Stimulated activated CD4-positive, alpha-beta T cell treated with anti-CD3 and anti-CD28 coated beads, Interleukin-2, amount 100 ng/mL, for 24 hours (primary cell): ENCODE data around the gene NAV3.

Source experiments
- DNase-seq, 2 donors: peaks; one replicate each; pipeline ENCODE4 v3.0.0-alpha.2; 2020

The NAV3 gene

GRCh38 chr12:77845831-77846230 lies 15.1 kb downstream of the NAV3 start:
- DNase-seq, result no peak

- no peak for DNase-seq
Measured at GRCh38 chr12:77847060-77847541, 16.4 kb downstream of the NAV3 start.

GRCh38 chr12:77847680-77848431 lies 17.2 kb downstream of the NAV3 start:
- no peak for DNase-seq

- no peak for DNase-seq
Measured at GRCh38 chr12:77850129-77850528, 19.4 kb downstream of the NAV3 start.

- no peak for DNase-seq
Measured at GRCh38 chr12:77850698-77851097, 20.0 kb downstream of the NAV3 start.

GRCh38 chr12:77855548-77855947 lies 24.9 kb downstream of the NAV3 start:
- DNase-seq, result no peak

GRCh38 chr12:77861317-77861716 lies 30.6 kb downstream of the NAV3 start:
- no peak for DNase-seq

GRCh38 chr12:77865178-77865577 lies 34.5 kb downstream of the NAV3 start:
- DNase-seq, result no peak

GRCh38 chr12:77878901-77879300 lies 48.2 kb downstream of the NAV3 start:
- no peak for DNase-seq

GRCh38 chr12:77882709-77883108 lies 52.0 kb downstream of the NAV3 start:
- no peak for DNase-seq

GRCh38 chr12:77888611-77889010 lies 57.9 kb downstream of the NAV3 start:
- DNase-seq, result no peak

GRCh38 chr12:77891518-77892147 lies 60.9 kb downstream of the NAV3 start:
- DNase-seq, result no peak

GRCh38 chr12:77893918-77894317 lies 63.2 kb downstream of the NAV3 start:
- DNase-seq, result no peak

- no peak for DNase-seq
Measured at GRCh38 chr12:77894556-77894955, 63.9 kb downstream of the NAV3 start.

- no peak for DNase-seq
Measured at GRCh38 chr12:77895699-77896098, 65.0 kb downstream of the NAV3 start.

- no peak for DNase-seq
Measured at GRCh38 chr12:77907936-77908335, 77.2 kb downstream of the NAV3 start.

- no peak for DNase-seq
Measured at GRCh38 chr12:77914081-77914488, 83.4 kb downstream of the NAV3 start.

GRCh38 chr12:77915071-77915600 lies 84.4 kb downstream of the NAV3 start:
- no peak for DNase-seq

GRCh38 chr12:77916276-77916675 lies 85.6 kb downstream of the NAV3 start:
- DNase-seq, result no peak

- no peak for DNase-seq
Measured at GRCh38 chr12:77918046-77918445, 87.4 kb downstream of the NAV3 start.

GRCh38 chr12:77919450-77919849 lies 88.8 kb downstream of the NAV3 start:
- DNase-seq, result no peak

GRCh38 chr12:77923882-77924281 lies 93.2 kb downstream of the NAV3 start:
- no peak for DNase-seq

- DNase-seq, result no peak
Measured at GRCh38 chr12:77924703-77925102, 94.0 kb downstream of the NAV3 start.

GRCh38 chr12:77925536-77926108 lies 94.9 kb downstream of the NAV3 start:
- DNase-seq, result peak in 1 of 2 donors; percentile 3
